ENCODE data around the gene TRIM52. TPM values are rescaled to one million over a fixed set of nuclear protein-coding genes. Genes with fewer than 3 reads are reported as not detected.
A peak's percentile ranks its signal among the peaks of the same experiment; 100 is the strongest.

The TRIM52 gene
- total and polyA plus RNA-seq, 2 of the 13 experiments (the other 11 are each of a cell fraction or from before 2014, with no cell fraction given): 7.2 to 11.6 TPM

GRCh38 chr5:181221792-181222629, 38.9 kb downstream of the TRIM52 start (continued):
- TF ChIP-seq RERE (CRISPR knock-in tag; IDR thresholded peaks at IDR 0.05; ENCODE audit: low read depth): no peak; the same call in 1 of the 2 replicates
- peak; percentile 45; the same call in 1 of the 2 replicates for TF ChIP-seq PITX1 (CRISPR knock-in tag; IDR thresholded peaks at IDR 0.05)
- peak; percentile 81 for TF ChIP-seq THAP11 (CRISPR knock-in tag; IDR thresholded peaks at IDR 0.05)
- no peak for TF ChIP-seq ZFP36L2 (CRISPR knock-in tag; IDR thresholded peaks at IDR 0.05)
- TF ChIP-seq GFI1 (CRISPR knock-in tag; IDR thresholded peaks at IDR 0.05; ENCODE audit: borderline replicate concordance): no peak
- TF ChIP-seq GLI4 (CRISPR knock-in tag; IDR thresholded peaks at IDR 0.05; ENCODE audit: borderline replicate concordance): no peak; the same call in 1 of the 2 replicates
- no peak for TF ChIP-seq ZNF382 (CRISPR knock-in tag; IDR thresholded peaks at IDR 0.05; ENCODE audit: borderline replicate concordance)
- peak; percentile 64; the same call in 1 of the 2 replicates for TF ChIP-seq BRD4 (CRISPR knock-in tag; IDR thresholded peaks at IDR 0.05)
- TF ChIP-seq ZNF282 (IDR thresholded peaks at IDR 0.05; ENCODE audit: partially characterized antibody): no peak
- 0 out of 2 replicates have a peak, but pooled peaks have one; percentile 32 for TF ChIP-seq CREBL2 (CRISPR knock-in tag; IDR thresholded peaks at IDR 0.05; ENCODE audit: borderline replicate concordance)
- TF ChIP-seq ZNF496 (CRISPR knock-in tag; IDR thresholded peaks at IDR 0.05; ENCODE audit: insufficient replicate concordance): no peak
- peak; percentile 82; the same call in 1 of the 2 replicates for TF ChIP-seq HBP1 (CRISPR knock-in tag; IDR thresholded peaks at IDR 0.05; ENCODE audit: low read depth)
- TF ChIP-seq MAFK (conservative IDR thresholded peaks at IDR 0.05 in 1 of 2, IDR thresholded peaks at IDR 0.05 in 1 of 2; ENCODE audit: low read length in 2 of 2): no peak
- TF ChIP-seq ZBTB38 (CRISPR knock-in tag; IDR thresholded peaks at IDR 0.05): no peak
- TF ChIP-seq ZNF446 (CRISPR knock-in tag; IDR thresholded peaks at IDR 0.05): no peak
- peak; percentile 53 for TF ChIP-seq HNRNPLL (IDR thresholded peaks at IDR 0.05; ENCODE audit: low read depth, low read length, poor library complexity, severe bottlenecking)
- peak; percentile 50; the same call in 1 of the 2 replicates for TF ChIP-seq CBX5 (CRISPR knock-in tag; IDR thresholded peaks at IDR 0.05; ENCODE audit: borderline replicate concordance)
- TF ChIP-seq ZNF260 (CRISPR knock-in tag; IDR thresholded peaks at IDR 0.05; ENCODE audit: borderline replicate concordance, low read depth): 0 out of 2 replicates have a peak, but pooled peaks have one; percentile 71
- TF ChIP-seq ZEB1 (IDR thresholded peaks at IDR 0.05; ENCODE audit: insufficient replicate concordance, low read depth): no peak
- peak; percentile 49; the same call in 1 of the 2 replicates for TF ChIP-seq ZNF746 (CRISPR knock-in tag; IDR thresholded peaks at IDR 0.05)
- no peak for TF ChIP-seq RFX5 (IDR thresholded peaks at IDR 0.05; ENCODE audit: low read depth, low read length)

Measured in HepG2 (cell line).